Fibroblast of the aortic adventitia (primary cell): ENCODE data around the gene BEST2. TPM values are rescaled to one million over a fixed set of nuclear protein-coding genes. Genes with fewer than 3 reads are reported as not detected.

Experiments
- DNase-seq: peaks from one replicate; pipeline ENCODE4 v3.0.0-alpha.2; 2010; ENCODE audit warnings: low read depth
- H3K4me3 ChIP-seq: 2 replicates; pipeline ENCODE4 v1.5.1; 2011; ENCODE audit warnings: low read depth, mild to moderate bottlenecking, control low read depth, low read length, moderate library complexity
- total RNA-seq: library from RNA; depleted of rRNA; stranded (reverse); fragments of >200 nt; gene quantifications from 2 replicates; pipeline ENCODE4 v1.2.3, GENCODE V29; 2012; ENCODE audit warnings: low replicate concordance
- TF ChIP-seq, protein P1 (sequence below): IDR thresholded peaks from 2 replicates; pipeline ENCODE4 v1.5.1; 2011; ENCODE audit warnings: mild to moderate bottlenecking, low read length, control low read depth, inconsistent platforms; ENCODE audit not compliant: insufficient read depth

BEST2 gene
- total RNA-seq, 1 donor: not detected

DNA sequence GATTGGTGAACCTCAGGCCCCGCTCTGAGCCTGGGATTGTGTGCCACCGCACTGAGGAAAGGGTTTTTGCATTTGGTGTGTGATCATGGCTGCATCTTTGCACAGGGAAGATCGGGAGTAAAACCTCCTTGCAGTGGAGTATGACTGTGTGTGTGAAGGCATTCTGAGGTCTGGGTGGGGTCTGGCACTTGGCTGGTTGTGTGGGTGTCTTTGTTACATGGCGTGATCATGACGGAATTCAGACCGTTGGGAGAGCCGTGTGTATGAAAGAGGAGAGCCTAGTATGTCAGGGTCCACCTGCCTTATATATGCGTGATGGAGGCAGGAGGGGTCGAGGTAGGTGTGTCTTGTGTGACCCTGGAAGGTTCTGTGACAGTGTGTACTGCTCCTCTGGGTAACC lies 740 bp upstream of the BEST2 start:
- TF ChIP-seq, protein P1, sequence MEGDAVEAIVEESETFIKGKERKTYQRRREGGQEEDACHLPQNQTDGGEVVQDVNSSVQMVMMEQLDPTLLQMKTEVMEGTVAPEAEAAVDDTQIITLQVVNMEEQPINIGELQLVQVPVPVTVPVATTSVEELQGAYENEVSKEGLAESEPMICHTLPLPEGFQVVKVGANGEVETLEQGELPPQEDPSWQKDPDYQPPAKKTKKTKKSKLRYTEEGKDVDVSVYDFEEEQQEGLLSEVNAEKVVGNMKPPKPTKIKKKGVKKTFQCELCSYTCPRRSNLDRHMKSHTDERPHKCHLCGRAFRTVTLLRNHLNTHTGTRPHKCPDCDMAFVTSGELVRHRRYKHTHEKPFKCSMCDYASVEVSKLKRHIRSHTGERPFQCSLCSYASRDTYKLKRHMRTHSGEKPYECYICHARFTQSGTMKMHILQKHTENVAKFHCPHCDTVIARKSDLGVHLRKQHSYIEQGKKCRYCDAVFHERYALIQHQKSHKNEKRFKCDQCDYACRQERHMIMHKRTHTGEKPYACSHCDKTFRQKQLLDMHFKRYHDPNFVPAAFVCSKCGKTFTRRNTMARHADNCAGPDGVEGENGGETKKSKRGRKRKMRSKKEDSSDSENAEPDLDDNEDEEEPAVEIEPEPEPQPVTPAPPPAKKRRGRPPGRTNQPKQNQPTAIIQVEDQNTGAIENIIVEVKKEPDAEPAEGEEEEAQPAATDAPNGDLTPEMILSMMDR: no peak
- DNase-seq: no peak
- no peak overlapping the region for H3K4me3 ChIP-seq

DNA sequence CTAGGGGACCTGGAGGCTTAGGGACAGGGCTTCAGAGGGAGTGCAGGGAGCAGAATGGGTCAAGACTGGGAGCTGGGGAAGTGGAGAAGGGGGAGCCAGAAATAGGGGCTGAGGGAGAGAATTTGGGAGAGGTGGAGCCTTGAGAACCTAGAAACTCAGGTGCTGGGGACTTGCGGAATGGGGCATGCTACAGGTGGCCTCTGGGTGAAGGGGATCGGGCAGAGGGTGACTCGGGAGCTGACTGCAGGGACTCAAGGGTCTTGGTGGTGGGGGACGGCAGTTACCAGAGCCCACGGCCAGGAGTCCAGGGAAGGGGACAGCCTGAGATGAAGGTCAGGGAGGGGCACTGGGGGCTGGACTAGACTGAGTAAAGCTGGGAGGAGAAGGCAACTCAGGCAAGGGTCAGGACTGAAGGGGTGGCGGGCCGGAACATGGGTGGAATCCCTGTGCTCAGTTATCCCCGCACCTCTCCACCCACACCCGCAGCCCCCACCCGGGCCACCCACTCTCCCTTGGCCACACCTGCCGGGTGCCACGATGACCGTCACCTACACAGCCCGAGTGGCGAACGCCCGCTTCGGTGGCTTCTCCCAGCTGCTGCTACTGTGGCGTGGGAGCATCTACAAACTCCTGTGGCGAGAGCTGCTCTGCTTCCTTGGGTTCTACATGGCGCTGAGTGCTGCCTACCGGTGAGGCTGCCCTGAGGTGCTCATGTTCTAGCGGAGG lies 628 bp downstream of the BEST2 start:
- TF ChIP-seq, protein P1: no peak
- no peak for DNase-seq
- no peak overlapping the region for H3K4me3 ChIP-seq

DNA sequence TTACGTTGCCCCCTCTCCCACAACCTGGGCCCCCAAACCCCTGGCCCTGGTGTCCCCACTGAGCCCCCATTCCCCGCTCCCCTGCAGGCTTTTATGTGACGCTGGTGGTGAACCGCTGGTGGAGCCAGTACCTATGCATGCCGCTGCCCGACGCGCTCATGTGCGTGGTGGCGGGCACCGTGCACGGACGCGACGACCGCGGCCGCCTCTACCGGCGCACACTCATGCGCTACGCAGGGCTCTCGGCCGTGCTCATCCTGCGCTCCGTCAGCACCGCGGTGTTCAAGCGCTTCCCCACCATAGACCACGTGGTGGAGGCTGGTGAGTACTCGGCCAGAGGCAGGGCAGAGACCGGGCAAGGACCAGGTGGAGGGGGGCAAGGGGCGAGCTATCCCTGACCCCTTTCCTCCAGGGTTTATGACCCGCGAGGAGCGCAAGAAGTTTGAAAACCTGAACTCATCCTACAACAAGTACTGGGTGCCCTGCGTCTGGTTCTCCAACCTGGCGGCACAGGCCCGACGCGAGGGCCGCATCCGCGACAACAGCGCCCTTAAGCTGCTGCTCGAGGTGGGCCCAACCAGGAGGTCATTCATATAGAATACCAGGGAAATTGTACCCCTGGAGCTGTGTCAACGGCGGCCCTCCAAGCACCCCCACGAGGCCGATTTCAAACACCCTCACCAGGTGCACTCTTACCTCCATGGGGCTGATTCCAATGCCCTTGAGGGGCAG lies 3.0 kb downstream of the BEST2 start:
- DNase-seq: no peak
- no peak overlapping the region for H3K4me3 ChIP-seq
- TF ChIP-seq, protein P1: no peak

DNA sequence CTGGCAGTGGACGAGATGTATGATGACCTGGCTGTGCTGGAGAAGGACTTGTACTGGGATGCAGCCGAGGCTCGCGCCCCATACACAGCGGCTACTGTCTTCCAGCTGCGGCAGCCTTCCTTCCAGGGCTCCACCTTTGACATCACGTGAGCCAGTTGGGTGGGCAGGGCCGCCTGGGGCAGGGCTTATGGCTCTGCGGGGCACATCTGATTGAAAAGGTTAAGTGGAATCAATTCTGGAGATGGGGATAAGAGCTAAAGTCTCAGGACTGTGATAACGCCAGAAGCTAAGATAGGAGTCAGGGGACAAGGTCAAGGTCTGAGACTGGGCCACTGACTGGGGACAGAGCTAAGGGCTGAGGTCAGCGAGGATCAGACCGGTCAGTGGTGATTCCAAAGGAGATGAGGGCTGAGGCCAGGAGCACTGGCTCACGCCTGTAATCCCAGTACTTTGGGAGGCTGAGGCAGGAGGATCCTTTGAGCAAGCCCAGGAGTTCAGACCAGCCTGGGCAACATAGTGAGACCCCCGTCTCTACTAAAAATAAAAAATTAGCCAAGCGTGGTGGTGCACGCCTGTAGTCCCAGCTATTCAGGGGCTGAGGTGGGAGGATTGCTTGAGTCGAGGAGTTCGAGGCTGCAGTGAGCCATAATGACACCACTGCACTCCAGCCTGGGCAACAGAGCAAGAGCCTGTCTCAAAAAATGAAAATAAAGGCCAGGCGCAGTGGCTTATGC lies 4.7 kb downstream of the BEST2 start:
- no peak overlapping the region for H3K4me3 ChIP-seq
- TF ChIP-seq, protein P1: no peak
- DNase-seq: no peak

DNA sequence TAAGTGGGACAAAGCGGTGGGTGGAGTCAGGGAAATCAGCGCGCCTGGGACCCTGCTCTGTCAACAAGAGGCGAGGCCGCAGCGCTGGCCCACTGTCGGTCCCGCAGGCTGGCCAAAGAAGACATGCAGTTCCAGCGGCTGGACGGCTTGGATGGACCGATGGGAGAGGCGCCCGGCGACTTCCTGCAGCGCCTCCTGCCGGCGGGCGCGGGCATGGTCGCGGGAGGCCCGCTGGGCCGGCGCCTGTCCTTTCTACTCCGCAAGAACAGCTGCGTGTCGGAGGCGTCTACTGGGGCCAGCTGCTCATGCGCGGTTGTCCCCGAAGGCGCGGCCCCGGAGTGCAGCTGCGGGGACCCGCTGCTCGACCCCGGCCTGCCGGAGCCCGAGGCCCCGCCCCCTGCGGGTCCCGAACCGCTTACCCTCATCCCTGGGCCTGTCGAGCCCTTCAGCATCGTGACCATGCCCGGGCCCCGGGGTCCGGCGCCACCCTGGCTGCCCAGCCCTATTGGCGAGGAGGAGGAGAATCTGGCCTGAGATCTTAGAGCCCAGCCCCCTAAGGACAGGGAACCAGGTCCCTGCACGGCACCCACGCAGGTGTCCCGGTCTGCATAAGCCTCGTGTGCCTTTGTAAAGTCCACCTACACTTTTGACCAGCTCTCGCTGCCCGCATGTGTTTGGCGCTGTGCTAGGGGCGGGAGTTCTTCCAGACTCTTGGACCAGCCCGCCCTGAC lies 6.1 kb downstream of the BEST2 start:
- DNase-seq: peak; percentile 57
- H3K4me3 ChIP-seq: peak overlapping the region; percentile 50
- TF ChIP-seq, protein P1: peak; percentile 63

DNA sequence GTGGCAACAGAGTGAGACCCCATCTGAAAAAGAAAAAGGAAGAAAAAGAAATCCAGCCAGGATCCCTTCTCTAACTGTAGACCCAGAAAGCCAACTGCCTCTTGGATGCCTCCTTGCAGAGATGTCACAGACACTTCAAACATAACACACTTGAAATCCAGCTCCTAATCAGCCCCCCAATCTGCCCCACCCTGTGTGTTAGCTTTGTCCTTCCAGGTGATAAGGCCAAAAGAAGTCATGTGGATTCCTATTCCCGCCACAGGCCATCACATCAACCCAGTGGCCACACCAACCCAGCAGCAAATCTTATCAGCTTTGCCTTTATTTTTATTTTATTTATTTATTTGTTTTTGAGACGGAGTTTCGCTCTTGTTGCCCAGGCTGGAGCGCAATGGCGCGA lies 8.1 kb downstream of the BEST2 start:
- no peak for DNase-seq
- no peak overlapping the region for H3K4me3 ChIP-seq
- TF ChIP-seq, protein P1: no peak
